ENCODE measurements around the gene GRN. TPM values are rescaled to one million over a fixed set of nuclear protein-coding genes. Genes with fewer than 3 reads are reported as not detected.
A peak's percentile ranks its signal among the peaks of the same experiment; 100 is the strongest.

GRN gene
- total and polyA plus RNA-seq, 2 of the 8 experiments (the other 6 are each of a cell fraction or from before 2014, with no cell fraction given): 108 to 387 TPM

DNA sequence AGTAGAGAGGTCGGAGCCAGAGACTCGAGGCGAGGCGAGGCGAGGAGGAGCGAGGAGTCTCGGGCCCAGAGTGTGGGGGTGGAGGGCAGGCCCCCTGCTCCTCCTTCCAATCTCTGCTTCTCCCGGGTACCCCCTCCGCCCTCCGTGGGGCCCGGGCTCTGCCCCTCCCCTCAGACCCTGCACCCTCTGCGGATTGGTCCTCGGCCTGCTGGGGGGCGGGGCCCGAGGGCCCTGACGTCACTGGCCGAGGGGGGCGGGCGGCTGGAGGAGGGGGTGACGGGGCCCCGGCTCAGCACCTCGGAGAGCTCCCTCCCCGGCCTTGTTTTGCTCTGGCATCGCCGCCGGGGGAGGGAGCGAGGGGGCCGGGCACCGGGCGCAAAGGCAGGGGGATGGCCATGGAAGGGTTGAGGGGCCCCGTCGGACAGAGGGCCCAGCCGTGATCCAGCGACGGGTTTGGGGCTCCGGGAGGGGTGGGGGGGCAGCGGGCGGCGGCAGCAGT lies 36.7 kb upstream of the GRN start, which contains the start of gene RUNDC3A (continued):
- TF ChIP-seq POLR2AphosphoS5 (IDR thresholded peaks at IDR 0.05; ENCODE audit: low read depth, low read length): peak; percentile 41; the same call in 1 of the 2 replicates
- TF ChIP-seq, protein P1, sequence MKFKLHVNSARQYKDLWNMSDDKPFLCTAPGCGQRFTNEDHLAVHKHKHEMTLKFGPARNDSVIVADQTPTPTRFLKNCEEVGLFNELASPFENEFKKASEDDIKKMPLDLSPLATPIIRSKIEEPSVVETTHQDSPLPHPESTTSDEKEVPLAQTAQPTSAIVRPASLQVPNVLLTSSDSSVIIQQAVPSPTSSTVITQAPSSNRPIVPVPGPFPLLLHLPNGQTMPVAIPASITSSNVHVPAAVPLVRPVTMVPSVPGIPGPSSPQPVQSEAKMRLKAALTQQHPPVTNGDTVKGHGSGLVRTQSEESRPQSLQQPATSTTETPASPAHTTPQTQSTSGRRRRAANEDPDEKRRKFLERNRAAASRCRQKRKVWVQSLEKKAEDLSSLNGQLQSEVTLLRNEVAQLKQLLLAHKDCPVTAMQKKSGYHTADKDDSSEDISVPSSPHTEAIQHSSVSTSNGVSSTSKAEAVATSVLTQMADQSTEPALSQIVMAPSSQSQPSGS (IDR thresholded peaks at IDR 0.05; ENCODE audit: low read length): peak; percentile 55; the same call in 1 of the 2 replicates
- no peak for TF ChIP-seq TEAD4 (IDR thresholded peaks at IDR 0.05; ENCODE audit: low read depth, low read length)
- TF ChIP-seq CREB1 (IDR thresholded peaks at IDR 0.05): peak; percentile 93
- TF ChIP-seq PHF8 (conservative IDR thresholded peaks at IDR 0.05; ENCODE audit: low read depth, low read length): 0 out of 2 replicates have a peak, but pooled peaks have one; percentile 33
- no peak for TF ChIP-seq CEBPB (IDR thresholded peaks at IDR 0.05; ENCODE audit: low read depth, low read length)
- no peak for TF ChIP-seq GABPA (IDR thresholded peaks at IDR 0.05; ENCODE audit: borderline replicate concordance, insufficient read depth, low read length)
- TF ChIP-seq FOSL1 (IDR thresholded peaks at IDR 0.05; ENCODE audit: insufficient read depth, low read depth, low read length): no peak
- TF ChIP-seq POLR2A (IDR thresholded peaks at IDR 0.05; ENCODE audit: control extremely low read depth in 1 of 2, low read depth in 2 of 2, low read length in 2 of 2): peak in 1 of 2 experiments; percentile 46; a peak in 1 of 3 replicates
- no peak; the same call in 1 of the 2 replicates for TF ChIP-seq SP4 (IDR thresholded peaks at IDR 0.05; ENCODE audit: low read length)
- no peak for TF ChIP-seq USF2 (IDR thresholded peaks at IDR 0.05; ENCODE audit: low read length)
- TF ChIP-seq, protein P2, sequence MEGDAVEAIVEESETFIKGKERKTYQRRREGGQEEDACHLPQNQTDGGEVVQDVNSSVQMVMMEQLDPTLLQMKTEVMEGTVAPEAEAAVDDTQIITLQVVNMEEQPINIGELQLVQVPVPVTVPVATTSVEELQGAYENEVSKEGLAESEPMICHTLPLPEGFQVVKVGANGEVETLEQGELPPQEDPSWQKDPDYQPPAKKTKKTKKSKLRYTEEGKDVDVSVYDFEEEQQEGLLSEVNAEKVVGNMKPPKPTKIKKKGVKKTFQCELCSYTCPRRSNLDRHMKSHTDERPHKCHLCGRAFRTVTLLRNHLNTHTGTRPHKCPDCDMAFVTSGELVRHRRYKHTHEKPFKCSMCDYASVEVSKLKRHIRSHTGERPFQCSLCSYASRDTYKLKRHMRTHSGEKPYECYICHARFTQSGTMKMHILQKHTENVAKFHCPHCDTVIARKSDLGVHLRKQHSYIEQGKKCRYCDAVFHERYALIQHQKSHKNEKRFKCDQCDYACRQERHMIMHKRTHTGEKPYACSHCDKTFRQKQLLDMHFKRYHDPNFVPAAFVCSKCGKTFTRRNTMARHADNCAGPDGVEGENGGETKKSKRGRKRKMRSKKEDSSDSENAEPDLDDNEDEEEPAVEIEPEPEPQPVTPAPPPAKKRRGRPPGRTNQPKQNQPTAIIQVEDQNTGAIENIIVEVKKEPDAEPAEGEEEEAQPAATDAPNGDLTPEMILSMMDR (IDR thresholded peaks at IDR 0.05; ENCODE audit: control extremely low read depth in 1 of 3, insufficient read depth in 1 of 3, low read depth in 1 of 3, low read length in 3 of 3): no peak
- no peak for TF ChIP-seq SRF (IDR thresholded peaks at IDR 0.05; ENCODE audit: low read depth, low read length)
- TF ChIP-seq KDM4A (IDR thresholded peaks at IDR 0.05; ENCODE audit: low read depth, low read length, severe bottlenecking): no peak
- no peak for TF ChIP-seq RFX5 (IDR thresholded peaks at IDR 0.05; ENCODE audit: borderline replicate concordance, low read depth, low read length)
- TF ChIP-seq POU5F1 (IDR thresholded peaks at IDR 0.05; ENCODE audit: low read depth, low read length): no peak
- TF ChIP-seq TAF1 (IDR thresholded peaks at IDR 0.05; ENCODE audit: low read depth, low read length): peak; percentile 35; the same call in 1 of the 2 replicates
- no peak for TF ChIP-seq NRF1 (IDR thresholded peaks at IDR 0.05; ENCODE audit: low read depth, low read length)
- TF ChIP-seq ASH2L (IDR thresholded peaks at IDR 0.05; ENCODE audit: low read length): no peak
- TF ChIP-seq BRCA1 (IDR thresholded peaks at IDR 0.05; ENCODE audit: low read depth, low read length): no peak
- no peak for TF ChIP-seq SIRT6 (IDR thresholded peaks at IDR 0.05; ENCODE audit: low read length)
- no peak for TF ChIP-seq TAF7 (optimal IDR thresholded peaks at IDR 0.05; ENCODE audit: borderline replicate concordance, low read depth, low read length)
